AG10803 (cell line): ENCODE results near the gene CDK7.

Source experiments
- DNase-seq: peaks from one replicate; pipeline ENCODE4 v3.0.0; 2010; ENCODE audit warnings: low read depth
- H3K4me3 ChIP-seq: 2 replicates; pipeline ENCODE4 v1.5.1; 2011; ENCODE audit warnings: mild to moderate bottlenecking, low read length, control low read depth
- TF ChIP-seq, protein P1 (sequence below): conservative IDR thresholded peaks from 2 replicates; pipeline ENCODE4 v1.5.1; 2011; ENCODE audit warnings: mild to moderate bottlenecking, low read length, control low read depth, inconsistent platforms

CDK7 gene

DNA sequence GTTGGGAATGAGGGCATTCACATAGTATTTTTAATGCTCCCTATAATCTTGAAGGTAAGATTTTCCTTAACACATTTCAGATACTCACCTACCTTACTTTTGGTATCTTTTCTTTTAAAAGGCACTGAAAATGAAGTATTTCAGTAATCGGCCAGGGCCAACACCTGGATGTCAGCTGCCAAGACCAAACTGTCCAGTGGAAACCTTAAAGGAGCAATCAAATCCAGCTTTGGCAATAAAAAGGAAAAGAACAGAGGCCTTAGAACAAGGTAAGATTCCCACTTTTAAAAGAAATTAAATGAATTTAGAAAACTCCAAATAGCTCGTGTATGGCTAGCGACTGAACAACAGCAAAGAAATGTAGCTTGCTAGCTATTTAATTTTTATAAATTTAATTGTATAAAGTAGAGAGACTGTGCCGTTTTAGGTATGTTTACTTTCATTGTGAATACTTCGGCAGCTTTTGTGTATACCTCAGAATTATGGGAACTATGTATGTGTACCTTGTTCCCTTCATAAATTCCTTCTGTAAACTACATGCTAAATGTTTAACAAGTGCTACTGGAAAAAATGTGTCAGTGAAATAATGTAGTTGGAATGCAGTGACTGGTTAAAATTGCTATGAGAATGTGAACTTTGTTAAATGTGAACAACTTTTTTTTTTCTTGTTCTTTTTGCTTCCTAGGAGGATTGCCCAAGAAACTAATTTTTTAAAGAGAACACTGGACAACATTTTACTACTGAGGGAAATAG is 41.9 kb downstream of the CDK7 start:
- TF ChIP-seq, protein P1, sequence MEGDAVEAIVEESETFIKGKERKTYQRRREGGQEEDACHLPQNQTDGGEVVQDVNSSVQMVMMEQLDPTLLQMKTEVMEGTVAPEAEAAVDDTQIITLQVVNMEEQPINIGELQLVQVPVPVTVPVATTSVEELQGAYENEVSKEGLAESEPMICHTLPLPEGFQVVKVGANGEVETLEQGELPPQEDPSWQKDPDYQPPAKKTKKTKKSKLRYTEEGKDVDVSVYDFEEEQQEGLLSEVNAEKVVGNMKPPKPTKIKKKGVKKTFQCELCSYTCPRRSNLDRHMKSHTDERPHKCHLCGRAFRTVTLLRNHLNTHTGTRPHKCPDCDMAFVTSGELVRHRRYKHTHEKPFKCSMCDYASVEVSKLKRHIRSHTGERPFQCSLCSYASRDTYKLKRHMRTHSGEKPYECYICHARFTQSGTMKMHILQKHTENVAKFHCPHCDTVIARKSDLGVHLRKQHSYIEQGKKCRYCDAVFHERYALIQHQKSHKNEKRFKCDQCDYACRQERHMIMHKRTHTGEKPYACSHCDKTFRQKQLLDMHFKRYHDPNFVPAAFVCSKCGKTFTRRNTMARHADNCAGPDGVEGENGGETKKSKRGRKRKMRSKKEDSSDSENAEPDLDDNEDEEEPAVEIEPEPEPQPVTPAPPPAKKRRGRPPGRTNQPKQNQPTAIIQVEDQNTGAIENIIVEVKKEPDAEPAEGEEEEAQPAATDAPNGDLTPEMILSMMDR, result no peak
- peak; percentile 73 for DNase-seq
- no peak overlapping the region for H3K4me3 ChIP-seq

DNA sequence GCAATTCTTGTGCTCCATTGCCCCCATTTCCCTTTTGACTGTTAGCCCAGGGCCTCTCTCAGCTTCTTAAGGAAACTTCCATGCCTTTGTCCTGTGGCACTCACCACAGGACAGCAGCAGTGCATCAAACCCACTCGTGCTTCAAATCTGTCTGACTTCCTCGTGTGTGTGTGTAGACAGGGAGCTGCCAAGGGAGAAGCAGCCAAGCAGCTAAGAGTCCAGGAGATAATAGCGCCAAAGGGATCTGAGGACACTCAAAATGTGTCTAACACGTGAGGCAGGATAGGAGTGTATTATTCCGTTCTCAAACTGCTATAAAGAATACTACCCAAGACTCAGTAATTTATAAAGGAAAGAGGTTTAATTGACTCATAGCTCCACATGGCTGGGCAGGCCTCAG is 44.8 kb downstream of the CDK7 start:
- no peak overlapping the region for H3K4me3 ChIP-seq
- TF ChIP-seq, protein P1, result no peak
- DNase-seq, result no peak

DNA sequence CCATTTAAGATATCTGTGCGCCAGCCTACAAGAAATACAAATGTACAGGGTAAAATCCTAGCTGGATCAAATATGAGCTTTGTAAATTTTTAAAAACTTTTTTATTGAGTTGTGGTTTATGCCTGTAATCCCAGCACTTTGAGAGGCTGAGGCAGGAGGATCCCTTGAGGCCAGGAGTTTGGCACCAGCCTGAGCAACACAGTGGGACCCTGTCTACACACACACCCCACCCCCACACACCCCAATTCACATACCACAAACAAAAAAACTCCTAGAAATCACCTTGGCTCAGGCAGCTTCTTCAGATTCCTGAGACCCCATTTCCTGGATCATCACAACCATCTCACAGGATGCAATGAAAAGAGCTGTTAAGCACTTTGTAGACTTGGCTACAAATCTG is 46.4 kb downstream of the CDK7 start:
- H3K4me3 ChIP-seq, result no peak overlapping the region
- TF ChIP-seq, protein P1, result no peak
- DNase-seq, result no peak

DNA sequence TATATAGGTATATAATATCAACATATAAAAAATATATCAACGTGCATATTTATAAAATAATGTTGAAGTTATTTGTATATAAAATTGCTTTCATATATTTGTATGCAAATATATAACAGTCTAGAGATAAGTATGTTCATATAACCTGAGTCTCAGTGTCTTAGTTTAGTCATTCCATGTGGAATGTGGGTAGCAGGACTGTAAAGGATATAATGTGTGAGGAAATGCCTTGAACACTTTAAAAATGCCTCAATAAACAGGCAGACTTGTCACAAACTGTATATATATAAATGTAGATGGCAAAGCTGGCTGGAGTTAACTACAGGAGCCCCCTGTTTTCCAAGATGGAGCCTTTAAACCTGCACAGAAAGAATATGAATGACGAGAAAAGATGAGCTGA is 49.5 kb downstream of the CDK7 start:
- TF ChIP-seq, protein P1, result no peak
- H3K4me3 ChIP-seq, result no peak overlapping the region
- DNase-seq, result no peak

DNA sequence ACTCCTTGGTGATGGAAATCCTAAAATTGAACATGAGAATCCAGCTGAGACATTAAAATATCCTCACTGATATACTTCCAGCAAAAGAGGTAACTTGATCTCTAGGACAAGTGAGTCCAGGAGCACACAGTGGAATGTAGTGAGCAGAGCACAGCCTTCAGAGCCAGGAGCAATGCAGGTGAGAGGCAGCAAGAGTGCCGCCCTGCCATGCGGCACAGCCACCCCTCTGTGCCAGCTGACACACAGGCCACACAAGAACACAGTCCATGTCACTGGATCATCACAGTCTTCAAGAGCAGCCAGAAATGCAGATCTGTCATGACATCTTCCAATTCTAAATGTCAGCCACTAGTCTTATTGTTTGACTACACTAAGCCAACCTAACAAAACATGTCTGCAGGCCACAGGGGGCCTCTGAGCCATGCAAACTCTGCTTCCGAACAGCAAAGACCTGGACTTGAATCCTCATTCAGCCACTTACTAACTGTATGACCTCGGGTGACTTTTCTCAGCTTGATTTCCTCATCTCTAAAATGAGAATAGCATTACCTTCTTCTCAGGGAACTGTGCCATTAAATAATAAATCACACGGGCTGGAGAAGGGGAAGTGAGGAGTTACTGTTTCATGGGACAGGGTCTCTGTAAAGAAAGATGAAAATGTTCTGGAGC is 50.9 kb downstream of the CDK7 start:
- TF ChIP-seq, protein P1, result no peak
- DNase-seq, result no peak
- no peak overlapping the region for H3K4me3 ChIP-seq

DNA sequence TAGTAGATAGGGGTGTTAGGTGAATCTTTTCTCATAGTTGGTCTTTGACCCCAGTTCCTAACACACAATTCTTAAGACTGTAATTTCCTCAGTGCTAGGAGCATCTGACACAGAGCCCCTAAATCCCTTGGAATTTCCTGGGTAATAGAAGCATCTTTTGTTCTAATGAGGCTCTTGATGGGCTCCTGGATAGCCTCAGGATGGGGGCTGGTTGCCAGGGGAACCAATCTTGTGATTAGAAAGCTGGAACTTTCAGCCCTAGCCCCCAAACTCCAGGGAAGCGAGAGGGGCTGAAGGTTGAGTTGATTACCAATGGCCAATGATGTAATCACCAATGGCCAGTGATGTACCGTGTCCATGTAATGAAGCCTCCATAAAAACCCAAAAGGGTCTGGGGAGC is 53.4 kb downstream of the CDK7 start:
- TF ChIP-seq, protein P1, result no peak
- DNase-seq, result no peak

DNA sequence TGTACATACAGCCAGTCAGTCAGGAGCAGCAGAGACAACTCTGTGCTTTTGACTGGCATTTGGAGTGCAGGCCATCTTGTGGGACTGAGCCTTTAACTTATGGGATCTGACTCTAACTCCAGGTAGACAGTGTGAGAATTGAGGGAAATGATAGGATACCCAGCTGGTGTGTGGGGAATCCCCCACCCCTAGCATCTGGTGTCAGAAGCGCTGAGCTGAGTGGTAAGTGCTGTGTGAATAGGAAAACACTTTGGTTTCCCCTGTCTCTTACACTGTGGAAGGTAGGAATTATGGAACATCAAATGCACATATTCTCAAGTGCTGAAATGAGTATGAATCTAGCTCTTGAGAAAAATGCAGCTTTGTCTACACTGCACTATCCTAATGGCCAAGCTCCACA is 54.0 kb downstream of the CDK7 start:
- TF ChIP-seq, protein P1, result no peak
- H3K4me3 ChIP-seq, result no peak overlapping the region
- no peak for DNase-seq

More for the DNA sequence above, 53.4 kb downstream of the CDK7 start:
- H3K4me3 ChIP-seq, result no peak overlapping the region
